CD4-positive, alpha-beta T cell treated with Interleukin-6 at 100 ng/mL for 8 hours (primary cell): ENCODE data around the gene RUNX3.
"Not testable (repeated sequence)": the region's sequence is repeated elsewhere in the genome, so short reads cannot be mapped to it uniquely, and the experiment has no call there.

ENCODE experiments used
- DNase-seq: peaks from one replicate; pipeline ENCODE4 v3.0.0-alpha.2; 2020; ENCODE audit warnings: mixed read lengths, low spot score

Gene RUNX3

DNA sequence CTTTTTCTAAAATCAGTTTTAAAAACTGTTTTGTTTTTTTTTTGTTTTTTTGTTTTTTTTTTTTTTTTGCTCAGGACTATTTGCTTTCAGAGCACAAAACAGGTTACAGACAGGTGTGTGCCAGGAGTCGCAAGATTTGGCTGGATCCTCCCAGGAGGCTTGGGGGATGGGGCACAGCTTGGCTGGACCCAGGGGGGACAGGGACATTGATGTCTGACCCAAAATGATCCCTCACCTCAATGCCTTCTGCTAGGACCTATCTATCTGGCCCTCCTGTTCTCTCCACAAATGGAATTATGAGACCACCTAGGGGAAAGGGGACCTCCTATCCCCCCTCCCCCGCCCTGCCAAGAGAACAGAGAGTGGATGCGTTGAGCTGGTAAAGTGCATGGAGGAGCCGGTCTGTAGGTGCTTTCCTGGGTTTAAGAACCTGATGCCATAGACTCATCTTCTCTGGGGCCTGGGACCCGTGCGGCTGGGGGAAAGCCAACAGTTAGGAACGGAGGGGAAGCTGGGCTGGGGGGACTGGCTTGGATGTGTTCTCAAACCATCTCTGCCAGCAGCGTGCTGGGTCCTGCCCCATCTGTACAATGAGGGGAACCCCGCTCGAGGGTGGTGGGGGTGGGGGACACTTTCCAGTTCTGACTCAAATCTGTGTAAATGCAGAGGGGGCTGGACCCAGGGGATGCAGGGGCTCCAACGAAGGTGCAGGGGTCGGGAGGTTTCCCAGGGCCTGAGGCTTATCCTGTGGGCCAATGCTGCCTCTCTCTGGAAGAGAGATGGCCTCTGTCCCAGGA lies 28.9 kb downstream of the RUNX3 start:
- DNase-seq = no peak

DNA sequence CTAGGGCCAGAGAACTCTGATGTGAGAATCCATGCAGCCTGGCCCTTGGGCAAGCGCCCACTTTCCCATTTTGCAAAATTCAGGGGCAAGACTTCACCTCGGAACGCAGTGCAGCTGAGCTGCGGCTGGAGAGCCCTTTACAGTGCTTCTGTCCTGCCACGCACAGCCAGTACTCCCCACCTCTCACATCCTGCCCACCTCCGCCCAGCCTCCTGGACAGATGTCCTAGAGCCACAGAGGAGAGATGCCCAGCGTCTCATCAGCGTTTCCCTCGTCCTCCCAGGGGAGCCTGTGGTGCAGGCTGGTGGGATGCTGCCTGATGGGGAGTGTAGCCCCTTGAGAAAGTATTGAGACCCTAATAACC lies 29.6 kb downstream of the RUNX3 start:
- DNase-seq = no peak

DNA sequence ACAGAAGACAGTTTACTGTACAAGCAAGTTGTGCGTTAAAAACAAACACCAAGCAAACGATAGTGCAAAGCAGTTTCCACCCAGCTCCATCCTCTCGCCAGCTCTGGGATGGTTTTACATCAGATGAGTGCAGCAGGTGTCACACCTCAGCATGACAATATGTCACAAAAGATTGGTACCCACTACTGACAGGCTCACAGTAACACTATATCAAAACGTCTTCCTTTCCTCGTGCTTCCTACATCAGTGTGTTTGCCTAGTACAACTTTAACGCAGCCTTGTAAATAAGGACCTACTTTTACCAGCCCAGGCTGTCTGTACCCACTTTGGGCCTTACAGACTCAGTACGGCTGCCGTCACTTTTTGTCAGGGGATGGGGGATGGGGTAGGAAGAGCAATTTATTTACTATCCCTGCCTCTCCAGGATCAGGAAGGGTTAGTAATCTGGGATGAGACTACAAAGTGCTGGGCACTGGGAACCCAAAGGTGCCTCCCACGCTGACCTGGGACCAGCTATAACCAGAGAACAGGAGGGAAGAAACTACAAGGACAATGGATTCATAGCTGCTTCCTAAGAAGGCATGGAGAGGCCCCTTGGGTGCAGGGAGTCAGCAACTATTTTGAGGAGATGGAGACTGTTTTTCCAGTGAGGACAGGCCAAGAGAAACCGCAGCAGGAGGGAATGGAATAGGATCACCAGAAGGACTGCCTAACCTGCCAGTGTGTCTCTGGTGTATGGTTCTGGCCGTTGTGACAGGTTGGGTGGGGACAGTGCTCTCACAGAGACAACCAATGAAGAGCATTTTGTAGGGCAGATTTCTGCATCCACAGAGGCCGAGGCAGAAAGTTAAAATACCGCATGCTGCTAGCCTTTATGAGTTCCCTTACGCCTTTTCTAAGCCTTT lies 30.2 kb downstream of the RUNX3 start:
- DNase-seq = no peak

DNA sequence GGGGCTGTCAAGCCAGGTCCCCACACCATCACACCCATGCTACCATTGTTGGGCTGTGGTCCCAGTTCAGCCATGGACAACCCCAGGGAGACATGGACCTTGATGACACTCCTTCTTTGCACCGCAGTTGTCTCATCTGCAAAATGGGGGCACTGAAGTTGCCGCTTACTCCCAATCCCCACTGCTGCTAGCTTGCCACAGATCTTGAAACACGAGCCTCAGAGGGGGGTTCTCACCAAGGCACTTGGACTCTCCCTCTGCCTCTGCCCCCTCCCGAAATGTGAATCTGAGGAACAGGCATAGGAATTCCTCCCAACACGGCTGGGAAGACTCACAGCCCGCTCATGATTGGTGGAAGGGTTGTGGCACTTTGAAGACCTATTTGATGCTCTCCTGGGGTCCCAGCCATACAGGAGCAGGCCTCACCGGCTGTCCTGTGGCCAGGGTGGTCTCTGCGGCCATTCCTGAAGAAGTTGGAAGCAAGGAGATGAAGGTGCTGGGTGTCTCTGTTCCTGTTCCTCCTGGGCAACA lies 31.1 kb downstream of the RUNX3 start:
- no peak for DNase-seq

DNA sequence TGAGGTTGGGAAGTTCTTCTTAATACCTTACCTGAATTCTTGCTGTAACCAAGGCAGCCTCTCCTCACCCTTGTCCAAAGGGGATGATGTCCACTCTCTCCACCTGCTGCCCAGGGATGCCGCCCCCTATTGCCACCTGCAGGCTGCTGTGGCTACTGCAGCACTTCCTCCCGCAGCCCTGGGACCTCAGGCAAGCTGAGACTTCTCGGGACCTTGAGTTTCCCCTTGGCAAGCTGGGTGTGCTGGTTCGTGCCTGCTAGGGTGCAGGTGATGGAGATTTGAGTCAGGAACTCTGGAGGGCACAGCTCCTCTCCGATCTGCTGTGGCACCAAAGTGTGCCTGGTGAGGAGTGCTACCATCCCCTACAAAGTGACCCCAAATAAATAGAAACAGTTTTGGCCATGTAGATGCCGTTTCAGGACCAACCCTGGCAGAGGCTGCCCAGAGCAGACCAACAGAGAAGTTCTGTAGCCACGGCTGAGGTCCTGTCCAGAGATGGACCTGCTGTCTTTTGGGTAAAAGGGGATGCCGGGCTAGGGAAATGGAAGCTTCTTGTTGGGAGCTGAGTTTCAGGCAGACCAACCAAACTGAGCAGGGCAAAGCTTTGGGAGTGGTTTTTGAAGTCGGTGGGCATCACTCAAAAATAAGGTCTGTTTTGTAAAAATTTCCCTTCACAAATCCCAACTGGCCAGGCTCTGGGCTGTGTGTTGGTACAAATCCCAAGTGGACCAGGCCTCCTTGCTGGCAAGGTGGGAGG lies 31.7 kb downstream of the RUNX3 start:
- peak; percentile 32 for DNase-seq

DNA sequence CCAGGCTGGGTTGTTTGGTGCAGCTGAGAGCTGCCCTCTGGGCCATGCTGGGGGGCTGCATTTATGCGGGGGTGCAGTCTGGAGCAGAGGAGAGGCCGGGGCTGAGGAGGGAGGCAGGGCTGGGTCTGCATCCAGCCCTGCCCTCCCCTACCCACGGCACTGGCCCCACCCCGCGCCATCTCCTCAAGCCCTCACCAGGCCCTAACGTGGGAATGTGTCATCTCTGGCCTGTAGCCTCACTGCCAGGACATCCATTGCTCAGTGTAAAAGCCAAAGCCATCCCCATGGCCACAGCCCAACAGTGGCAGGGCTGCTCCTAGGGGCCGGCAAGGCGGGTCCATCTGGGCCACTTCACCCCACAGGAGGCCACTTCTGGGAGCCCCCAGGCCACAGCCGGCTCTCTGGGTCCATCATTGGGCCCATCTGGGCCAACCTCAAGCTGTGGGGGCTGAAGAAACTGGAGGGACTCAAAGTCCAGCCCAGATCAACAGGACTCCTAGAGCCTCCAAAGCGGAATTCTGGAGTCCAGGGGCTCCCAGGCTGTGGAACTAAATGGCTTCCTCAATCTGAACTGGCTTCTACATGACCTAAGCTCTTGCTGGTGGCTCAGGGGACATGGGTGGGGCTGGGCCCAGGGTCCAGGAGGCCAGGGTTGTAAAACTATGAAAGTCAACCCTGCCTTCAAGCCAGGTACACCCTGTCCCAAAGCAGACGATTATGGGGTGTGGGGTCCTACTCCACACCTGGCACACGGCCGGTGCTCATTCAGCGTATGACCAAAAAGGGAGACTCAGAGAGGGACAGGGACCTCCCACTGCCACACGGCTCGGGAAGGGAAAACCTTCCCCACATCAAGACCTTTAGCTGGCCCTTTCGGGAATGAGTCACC lies 32.6 kb downstream of the RUNX3 start:
- DNase-seq = no peak

DNA sequence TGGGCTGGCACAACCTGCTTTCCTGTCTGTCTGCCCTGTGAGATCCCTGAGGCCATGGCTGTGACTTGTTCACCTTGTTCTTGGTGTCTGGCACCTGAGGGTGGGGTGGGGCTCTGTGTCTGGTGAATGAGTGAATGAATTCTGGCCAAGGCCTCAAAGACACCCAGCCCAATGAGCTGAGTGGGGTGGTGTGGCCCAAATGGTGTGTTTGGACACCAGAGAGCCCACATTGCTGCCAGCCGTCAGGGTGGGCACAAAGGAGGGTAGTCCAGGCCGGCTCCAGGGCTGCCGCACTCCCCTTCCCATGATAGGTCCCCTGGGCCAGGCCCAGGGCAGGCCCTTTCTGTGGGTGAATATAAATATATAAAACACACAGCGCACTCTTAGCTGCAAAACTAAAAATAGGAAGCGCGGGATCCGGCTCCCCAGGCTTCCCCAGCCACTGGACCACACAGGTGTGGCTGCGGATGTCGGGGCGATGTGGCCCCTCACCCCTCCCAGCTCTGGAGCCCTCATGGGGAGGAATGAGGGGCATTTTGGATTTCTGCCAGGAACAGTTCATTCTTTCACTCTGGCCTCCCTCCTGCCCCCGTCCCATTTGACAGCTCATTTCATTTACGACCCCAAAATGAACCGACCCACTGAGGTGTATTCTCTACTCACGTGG lies 33.3 kb downstream of the RUNX3 start:
- DNase-seq = no peak

DNA sequence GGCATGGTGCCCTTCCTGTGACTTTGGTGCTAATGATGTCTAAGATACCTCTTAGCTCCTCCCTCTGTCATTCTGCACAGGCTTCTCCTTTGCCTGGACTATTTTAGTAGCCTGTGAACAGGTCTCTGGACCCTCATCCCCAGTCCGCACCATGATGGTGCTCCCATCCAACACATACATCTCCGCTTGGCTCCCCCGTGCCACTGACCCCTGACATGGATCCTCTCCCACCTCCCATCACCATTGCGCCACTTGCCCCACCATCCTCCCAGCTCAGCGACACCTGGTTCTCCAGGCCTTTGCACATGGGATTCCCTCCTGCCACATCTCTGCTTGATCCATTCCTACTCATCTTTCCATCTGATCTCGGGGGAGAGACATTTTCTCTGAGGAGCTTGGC lies 33.9 kb downstream of the RUNX3 start:
- no peak for DNase-seq

DNA sequence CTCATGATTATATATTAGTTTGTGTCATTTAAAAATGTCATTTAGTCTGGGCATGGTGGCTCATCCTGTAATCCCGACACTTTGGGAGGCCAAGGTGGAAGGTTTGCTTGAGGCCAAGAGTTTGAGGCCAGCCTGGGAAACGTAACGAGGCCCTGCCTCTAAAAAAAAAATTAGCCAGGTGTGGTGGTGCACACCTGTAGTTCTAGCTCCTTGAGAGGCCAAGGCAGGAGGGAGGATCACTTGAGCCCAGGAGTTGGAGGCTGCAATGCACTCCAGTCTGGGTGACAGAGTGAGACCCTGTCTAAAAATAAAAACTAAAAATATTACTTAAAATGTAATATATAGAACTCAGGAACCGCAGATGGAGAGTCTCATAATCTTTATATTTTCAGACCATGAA lies 34.6 kb downstream of the RUNX3 start:
- no peak for DNase-seq

DNA sequence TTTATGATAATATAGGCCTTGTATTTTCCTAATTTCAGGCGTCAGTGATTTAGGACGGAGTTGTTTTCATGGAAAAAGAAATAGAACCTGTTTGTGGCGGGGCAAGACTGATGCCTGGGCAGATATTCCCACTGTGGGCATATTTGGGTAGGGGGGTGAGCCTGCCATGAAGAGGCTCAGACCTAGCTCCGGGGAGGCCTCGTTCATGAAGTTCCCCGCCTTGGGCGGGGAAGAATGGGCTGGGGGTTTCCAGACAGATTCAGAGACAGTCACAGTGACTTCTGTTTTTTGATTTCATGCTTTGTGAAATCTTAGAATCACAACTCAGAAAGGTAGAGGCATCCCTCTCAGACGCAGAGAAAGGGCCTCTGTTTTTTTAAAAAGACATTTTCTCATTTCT lies 36.1 kb downstream of the RUNX3 start:
- no peak for DNase-seq

DNA sequence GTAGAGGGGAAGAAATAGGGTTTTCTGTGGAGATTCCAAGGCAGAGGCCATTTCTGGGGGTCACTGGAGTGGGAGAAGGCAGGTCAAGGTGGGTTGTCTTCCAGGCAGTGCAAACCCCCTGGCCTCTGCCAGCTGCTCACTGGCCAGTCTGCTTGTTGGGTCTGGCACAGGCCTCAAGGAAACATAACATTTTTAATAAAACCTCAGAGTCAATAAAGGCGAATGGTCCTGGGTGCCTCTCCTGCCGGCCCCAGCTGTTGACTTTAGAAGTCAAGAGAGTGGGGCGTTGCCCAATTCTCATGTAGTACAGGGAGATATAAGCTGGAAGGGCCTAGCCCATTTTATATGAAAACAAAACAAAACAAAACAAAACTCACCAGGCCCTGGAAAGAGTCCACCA lies 36.6 kb downstream of the RUNX3 start:
- DNase-seq = no peak

DNA sequence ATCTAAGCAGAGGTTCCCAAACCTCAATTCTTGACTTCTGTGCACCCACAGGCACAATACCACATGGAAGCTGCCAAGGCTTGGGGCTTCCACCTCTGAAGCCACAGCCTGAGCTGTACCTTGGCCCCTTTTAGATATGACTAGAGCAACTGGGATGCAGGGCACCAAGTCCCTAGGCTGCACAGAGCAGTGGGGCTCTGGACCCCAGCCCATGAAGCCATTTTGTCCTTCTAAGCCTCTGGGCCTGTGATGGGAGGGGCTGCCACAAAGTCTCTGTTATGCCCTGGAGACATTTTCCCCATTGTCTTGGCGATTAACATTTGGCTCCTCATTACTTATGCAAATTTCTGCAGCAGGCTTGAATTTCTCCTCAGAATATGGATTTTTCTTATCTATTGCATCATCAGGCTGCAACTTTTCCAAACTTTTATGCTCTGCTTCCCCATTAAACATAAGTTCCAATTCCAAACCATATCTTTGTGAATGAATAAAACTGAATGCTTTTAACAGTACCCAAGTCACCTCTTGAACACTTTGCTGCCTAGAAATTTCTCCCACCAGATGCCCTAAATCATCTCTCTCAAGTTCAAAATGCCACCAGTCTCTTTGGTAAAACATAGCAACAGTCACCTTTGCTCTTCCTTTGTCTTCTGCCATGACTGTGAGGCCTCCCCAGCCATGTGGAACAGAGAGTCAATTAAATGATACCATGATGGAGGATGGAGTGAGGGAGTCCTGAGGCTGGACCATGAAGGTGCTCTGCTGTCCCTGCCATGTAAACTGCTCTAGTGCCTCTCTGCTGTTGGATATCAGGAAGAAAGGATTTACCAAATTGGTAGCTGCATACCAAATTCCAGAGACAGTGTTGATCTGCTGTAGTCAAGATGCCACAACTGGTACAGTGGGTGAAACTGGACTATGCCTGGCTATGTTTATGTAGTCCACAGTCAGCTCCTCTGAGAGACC lies 37.6 kb downstream of the RUNX3 start:
- DNase-seq = no peak

DNA sequence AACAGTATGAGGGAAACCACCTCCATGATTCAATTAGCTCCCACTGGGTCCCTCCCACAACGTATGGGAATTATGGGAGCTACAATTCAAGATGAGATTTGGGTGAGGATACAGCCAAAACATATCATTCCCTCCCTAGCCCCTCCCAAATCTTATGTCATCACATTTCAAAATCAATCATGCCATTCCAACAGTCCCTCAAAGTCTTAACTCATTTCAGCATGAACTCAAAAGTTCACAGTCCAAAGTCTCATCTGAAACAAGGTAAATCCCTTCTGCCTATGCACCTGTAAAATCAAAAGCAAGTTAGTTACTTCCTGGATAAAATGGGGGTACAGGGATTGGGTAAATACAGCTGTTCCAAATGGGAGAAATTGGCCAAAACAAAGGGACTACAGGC lies 38.7 kb downstream of the RUNX3 start:
- not testable (repeated sequence) for DNase-seq

DNA sequence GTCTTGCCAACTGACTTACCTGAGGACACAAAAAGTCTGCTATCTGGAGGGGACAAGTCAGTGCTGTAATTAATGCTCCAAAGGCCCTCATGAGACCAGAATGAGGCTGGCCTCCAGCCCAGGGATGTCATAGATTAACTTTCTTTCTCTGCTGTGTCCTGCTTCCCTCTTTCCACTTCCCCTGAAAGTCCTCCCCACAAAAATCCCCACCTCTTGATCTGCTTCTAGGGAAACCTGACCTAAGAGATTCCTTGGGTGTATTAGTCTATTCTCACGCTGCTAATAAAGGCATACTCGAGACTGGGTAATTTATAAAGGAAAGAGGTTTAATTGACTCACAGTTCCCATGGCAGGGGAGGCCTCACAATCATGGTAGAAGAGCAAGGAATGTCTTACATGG lies 39.2 kb downstream of the RUNX3 start:
- DNase-seq = no peak

DNA sequence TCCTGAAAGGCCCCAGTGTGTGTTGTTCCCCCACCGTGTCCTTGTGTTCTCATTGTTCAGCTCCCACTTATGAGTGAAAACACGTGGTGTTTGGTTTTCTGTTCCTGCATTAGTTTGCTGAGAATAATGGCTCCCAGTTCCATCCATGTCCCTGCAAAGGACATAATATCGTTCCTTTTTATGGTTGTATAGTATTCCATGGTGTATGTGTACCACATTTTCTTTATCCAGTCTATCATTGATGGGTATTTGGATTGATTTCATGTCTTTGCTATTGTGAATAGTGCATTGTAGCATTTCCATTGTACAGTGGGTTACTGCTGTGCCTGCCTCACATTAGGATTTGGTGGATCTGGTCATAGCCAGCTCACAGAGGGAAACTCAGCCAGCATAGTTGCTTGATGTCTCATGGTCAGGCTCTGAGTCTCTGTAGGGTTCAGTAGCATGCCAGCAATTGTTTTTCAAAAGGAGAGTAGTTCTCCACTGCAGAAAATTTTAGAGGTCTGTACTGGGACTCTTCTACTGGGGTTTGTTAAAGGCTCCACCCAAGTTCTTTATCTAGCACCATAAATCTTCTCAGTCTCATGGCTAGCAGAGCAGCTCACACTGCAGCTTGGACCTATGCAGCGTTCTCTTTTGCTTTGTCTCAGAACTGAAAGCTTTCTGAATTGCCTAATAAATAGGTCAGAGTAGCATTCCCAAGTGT lies 41.0 kb downstream of the RUNX3 start:
- no peak for DNase-seq

DNA sequence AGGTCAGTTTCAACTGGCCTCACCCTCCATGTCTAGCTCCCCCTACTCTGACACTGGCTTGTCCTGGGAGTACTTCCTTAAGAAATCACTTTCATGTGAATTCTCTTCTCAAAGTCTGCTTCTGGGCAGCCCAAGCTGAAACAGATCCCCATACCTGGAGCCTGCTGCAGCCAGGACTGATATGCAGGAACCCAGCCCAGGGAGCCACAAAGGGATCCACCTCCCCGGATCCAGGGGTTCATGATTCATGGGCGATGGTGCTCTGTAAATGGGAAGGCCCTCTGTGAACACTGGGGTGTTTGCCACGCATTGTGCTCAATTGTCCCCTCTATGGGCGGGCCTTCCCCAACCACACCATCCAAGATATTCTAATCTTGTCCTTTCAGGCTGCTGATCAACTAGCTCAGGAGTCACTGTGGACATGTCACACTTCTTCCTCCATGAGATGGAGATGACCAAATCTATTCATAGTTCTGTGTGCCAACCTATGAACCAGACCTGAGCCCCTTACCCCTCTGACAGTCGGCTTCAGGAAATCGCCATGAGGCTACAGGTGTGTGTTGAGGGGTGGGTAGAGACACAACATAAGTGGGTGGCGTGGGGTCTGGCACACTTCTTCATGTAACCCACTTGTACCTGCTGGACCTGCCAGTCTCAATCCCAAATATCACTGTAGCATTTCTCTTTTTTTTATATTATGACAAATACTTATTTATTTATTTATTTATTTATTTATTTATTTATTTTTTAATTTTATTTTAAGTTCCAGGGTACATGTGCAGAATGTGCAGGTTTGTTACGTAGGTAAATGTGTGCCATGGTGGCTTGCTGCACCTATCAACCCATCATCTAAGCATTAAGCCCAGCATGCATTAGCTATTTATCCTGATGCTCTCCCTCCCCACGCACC lies 41.8 kb downstream of the RUNX3 start:
- DNase-seq = no peak

DNA sequence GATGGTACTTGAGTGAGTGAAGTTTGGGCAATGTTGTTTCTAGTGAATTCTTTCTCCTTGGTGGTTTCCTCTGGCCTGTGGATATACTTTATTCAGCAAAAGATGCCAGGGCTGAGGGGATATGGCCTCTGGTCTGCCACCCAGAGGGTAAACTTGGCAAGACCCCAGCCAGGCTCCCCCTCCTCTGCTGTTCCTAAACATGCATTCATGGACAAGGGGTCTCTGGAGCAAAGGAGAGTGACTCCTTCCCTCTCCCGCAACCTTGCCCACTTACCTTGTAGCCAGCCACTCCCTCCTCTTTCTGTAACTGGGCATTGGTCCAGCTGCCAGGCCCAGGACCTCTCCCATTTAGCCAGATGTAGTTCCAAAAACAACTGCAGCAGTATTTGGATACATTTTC lies 43.8 kb downstream of the RUNX3 start:
- DNase-seq = no peak

DNA sequence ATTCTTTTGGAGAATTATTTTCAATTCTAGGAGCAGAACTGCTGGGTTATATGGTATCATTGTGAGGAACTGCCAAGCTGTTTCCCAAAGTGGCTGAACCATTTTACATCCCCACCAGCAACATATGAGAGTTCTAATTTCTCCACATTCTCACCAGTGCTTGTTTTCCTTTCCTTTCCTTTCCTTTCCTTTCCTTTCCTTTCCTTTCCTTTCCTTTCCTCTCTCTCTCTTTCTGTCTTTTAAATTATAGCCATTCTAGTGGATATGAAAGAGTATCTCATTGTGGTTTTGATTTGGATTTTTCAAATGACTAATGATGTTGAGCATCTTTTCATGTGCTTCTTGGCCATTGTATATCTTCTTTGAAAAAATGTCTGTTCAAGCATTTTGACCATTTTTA lies 45.3 kb downstream of the RUNX3 start:
- DNase-seq = no peak
